DOHH2 (cell line): ENCODE measurements around the gene RBM48.

Source experiments
- CTCF ChIP-seq: fragments of 200-600 bp; sonication (generic); IDR thresholded peaks from one replicate; pipeline ENCODE4 v1.5.1; 2014; ENCODE audit warnings: antibody characterized with exemption, mild to moderate bottlenecking, low read depth, low read length; ENCODE audit not compliant: poor library complexity, severe bottlenecking
- EZH2phosphoT487 ChIP-seq: fragments of 200-600 bp; sonication (generic); IDR thresholded peaks from 2 replicates; pipeline ENCODE4 v1.6.1; 2017; ENCODE audit warnings: borderline replicate concordance, mild to moderate bottlenecking, antibody characterized with exemption, low read length, moderate library complexity, mixed read lengths

- TF ChIP-seq CTCF = no peak
- TF ChIP-seq EZH2phosphoT487 = no peak
These were observed 11.0 kb upstream of the RBM48 start for GRCh38 chr7:92517631-92518030.
